Glutamatergic neuron (in vitro differentiated cells): ENCODE results near the gene FBXO7. TPM values are rescaled to one million over a fixed set of nuclear protein-coding genes. Genes with fewer than 3 reads are reported as not detected.

Experiments used
- DNase-seq: peaks from one replicate; pipeline ENCODE4 v3.0.0; 2022
- H3K27ac Mint-ChIP-seq: one replicate; pipeline ENCODE4 v1.8.0; 2020; ENCODE audit warnings: mild to moderate bottlenecking, mixed read lengths, inconsistent platforms; ENCODE audit not compliant: unreplicated experiment
- H3K27me3 Mint-ChIP-seq: one replicate; pipeline ENCODE4 v1.8.0; 2020; ENCODE audit warnings: mild to moderate bottlenecking, moderate library complexity, mixed read lengths, inconsistent platforms; ENCODE audit not compliant: unreplicated experiment
- H3K36me3 Mint-ChIP-seq: one replicate; pipeline ENCODE4 v1.8.0; 2020; ENCODE audit warnings: mild to moderate bottlenecking, mixed read lengths, inconsistent platforms; ENCODE audit not compliant: unreplicated experiment
- H3K4me1 Mint-ChIP-seq: one replicate; pipeline ENCODE4 v1.8.0; 2020; ENCODE audit warnings: mild to moderate bottlenecking, low read depth, mixed read lengths, inconsistent platforms; ENCODE audit not compliant: unreplicated experiment
- H3K4me3 Mint-ChIP-seq: one replicate; pipeline ENCODE4 v1.8.0; 2020; ENCODE audit warnings: mild to moderate bottlenecking, mixed read lengths, inconsistent platforms; ENCODE audit not compliant: unreplicated experiment
- H3K9me3 Mint-ChIP-seq: one replicate; pipeline ENCODE4 v1.8.0; 2020; ENCODE audit warnings: mild to moderate bottlenecking, moderate library complexity, mixed read lengths, inconsistent platforms; ENCODE audit not compliant: unreplicated experiment
- total RNA-seq: library from RNA; stranded (reverse); fragmentation: NEBNext Ultra II Directional; extraction: Animal tissue kit (Norgen Biotek cat#: 25700); gene quantifications from one replicate; pipeline ENCODE4 v1.2.1, GENCODE V29; 2021; ENCODE audit not compliant: unreplicated experiment
- TF ChIP-seq, protein P1 (sequence below): fragments of 200-600 bp; sonication (generic); IDR thresholded peaks from one replicate; pipeline ENCODE4 v1.5.0; 2021; ENCODE audit not compliant: partially characterized antibody, unreplicated experiment

FBXO7 gene
- total RNA-seq, 1 donor from 2014 or later, result 78.3 TPM

DNA sequence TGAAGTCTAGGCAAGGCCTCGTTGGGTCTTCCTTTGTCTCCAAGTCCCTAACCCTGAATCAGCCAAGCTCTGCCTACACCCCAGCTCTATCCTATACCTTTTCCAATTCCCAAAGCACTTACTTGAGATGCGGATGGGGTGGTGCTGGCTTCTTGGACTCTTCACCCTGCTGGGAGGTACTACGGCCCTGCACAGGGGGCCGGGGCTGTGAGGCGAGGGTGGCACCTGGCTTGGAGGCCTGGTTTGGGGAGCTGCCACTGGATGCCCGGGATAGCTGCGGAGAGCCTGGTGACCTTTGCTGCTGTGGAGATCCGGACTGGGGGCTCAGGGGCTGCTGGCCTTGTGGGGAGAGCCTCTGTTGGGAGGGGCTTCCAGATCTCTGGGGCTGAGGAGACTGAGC is 43.3 kb downstream of the FBXO7 start:
- Mint-ChIP-seq H3K4me3 (no peak overlapping the region), H3K27me3 (peaks cover 2% of the 10 kb centered on the region), H3K36me3 (peaks cover 14% of the 10 kb centered on the region), H3K4me1 (no peaks in the 10 kb centered on the region), H3K27ac (no peak overlapping the region), H3K9me3 (peaks cover 2% of the 10 kb centered on the region)
- DNase-seq, result no peak
- TF ChIP-seq, protein P1, sequence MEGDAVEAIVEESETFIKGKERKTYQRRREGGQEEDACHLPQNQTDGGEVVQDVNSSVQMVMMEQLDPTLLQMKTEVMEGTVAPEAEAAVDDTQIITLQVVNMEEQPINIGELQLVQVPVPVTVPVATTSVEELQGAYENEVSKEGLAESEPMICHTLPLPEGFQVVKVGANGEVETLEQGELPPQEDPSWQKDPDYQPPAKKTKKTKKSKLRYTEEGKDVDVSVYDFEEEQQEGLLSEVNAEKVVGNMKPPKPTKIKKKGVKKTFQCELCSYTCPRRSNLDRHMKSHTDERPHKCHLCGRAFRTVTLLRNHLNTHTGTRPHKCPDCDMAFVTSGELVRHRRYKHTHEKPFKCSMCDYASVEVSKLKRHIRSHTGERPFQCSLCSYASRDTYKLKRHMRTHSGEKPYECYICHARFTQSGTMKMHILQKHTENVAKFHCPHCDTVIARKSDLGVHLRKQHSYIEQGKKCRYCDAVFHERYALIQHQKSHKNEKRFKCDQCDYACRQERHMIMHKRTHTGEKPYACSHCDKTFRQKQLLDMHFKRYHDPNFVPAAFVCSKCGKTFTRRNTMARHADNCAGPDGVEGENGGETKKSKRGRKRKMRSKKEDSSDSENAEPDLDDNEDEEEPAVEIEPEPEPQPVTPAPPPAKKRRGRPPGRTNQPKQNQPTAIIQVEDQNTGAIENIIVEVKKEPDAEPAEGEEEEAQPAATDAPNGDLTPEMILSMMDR, result no peak

DNA sequence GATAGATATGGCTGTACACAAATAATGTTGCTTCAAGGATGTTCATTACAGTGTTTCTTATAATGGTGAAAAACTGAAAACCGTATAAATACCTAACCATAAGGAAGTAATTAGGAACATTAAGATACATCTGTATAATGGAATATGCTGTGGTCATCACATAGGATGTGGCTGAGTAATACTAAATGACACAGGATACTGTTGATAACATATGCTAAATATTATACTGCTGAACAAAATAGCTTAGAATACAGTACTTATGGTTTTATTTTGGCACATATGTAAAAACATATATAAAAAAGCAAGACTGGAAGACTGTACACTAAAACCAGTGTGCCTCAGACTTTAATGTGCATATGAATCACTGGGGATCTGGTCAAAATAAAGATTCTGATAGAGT is 43.8 kb downstream of the FBXO7 start:
- H3K36me3 Mint-ChIP-seq, result peaks cover 14% of the 10 kb centered on the region
- peaks cover 3% of the 10 kb centered on the region for H3K27me3 Mint-ChIP-seq
- DNase-seq, result no peak
- H3K27ac Mint-ChIP-seq, result no peak overlapping the region
- H3K4me3 Mint-ChIP-seq, result no peak overlapping the region
- no peaks in the 10 kb centered on the region for H3K4me1 Mint-ChIP-seq
- H3K9me3 Mint-ChIP-seq, result peaks cover 2% of the 10 kb centered on the region
- TF ChIP-seq, protein P1, result no peak

DNA sequence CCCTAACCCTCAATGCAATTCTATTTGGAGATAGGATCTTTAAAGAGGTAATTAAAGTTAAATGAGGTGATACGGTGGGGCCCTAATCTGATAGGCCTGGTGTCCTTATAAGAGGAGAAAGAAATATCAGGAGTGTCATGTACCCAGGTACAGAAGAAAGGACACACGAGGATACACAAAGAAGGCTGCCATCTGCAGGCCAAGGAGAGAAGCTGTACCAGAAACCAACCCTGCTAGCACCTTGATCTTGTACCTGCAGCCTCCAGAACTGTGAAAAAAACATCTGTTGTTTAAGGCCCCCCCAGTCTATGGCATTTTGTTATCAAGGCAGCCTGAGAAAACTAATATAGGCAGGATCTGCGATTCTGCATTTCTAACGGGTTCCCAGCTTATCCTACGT is 44.2 kb downstream of the FBXO7 start:
- H3K9me3 Mint-ChIP-seq, result peaks cover 2% of the 10 kb centered on the region
- TF ChIP-seq, protein P1, result no peak
- H3K36me3 Mint-ChIP-seq, result peaks cover 14% of the 10 kb centered on the region
- no peaks in the 10 kb centered on the region for H3K4me1 Mint-ChIP-seq
- H3K4me3 Mint-ChIP-seq, result no peak overlapping the region
- DNase-seq, result no peak
- peaks cover 2% of the 10 kb centered on the region for H3K27me3 Mint-ChIP-seq
- H3K27ac Mint-ChIP-seq, result no peak overlapping the region

DNA sequence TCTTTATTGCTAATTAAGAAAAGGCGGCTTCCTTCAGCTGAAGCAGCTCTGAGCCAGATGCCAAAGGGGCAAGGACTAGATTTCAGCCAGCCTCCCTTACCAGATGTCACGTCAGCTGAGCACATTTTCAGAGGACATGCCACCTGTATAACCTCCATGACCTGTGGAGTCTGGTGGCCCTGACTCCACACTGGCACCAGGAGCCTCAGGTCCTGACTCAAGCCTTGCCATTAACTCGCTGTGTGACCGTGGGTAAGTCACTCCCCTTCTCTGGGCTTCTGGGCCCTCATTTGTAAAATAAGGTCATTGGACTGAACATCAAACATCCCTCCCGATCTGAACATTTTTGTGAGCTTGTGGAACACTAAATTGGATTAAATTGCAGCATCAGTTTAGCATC is 46.0 kb downstream of the FBXO7 start:
- Mint-ChIP-seq H3K27ac (no peak overlapping the region), H3K4me1 (no peaks in the 10 kb centered on the region), H3K9me3 (peaks cover 2% of the 10 kb centered on the region), H3K27me3 (peaks cover 2% of the 10 kb centered on the region), H3K36me3 (peaks cover 18% of the 10 kb centered on the region), H3K4me3 (no peak overlapping the region)
- DNase-seq, result no peak
- TF ChIP-seq, protein P1, result no peak

DNA sequence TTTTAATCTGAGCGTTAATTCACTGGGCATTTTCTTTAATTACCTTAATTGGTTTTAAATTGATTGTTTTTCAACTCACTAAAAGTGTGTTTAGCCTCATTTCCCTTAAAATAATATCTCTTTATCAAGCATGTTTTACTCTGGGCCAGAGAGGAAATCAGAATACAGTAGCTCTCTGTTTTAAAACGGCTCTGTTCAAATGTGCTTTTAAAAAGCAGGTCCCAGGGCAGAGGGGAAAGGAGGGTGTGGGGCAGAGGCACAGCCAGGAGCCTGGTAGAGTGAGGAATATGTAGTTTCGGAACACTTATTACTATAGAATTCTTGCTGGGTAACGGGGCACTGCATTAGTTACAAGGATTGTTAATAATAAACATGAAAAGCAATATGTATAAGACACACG is 47.6 kb downstream of the FBXO7 start:
- H3K4me1 Mint-ChIP-seq, result no peaks in the 10 kb centered on the region
- H3K27me3 Mint-ChIP-seq, result peaks cover 2% of the 10 kb centered on the region
- peaks cover 18% of the 10 kb centered on the region for H3K36me3 Mint-ChIP-seq
- no peak overlapping the region for H3K27ac Mint-ChIP-seq
- no peak overlapping the region for H3K4me3 Mint-ChIP-seq
- H3K9me3 Mint-ChIP-seq, result peaks cover 2% of the 10 kb centered on the region
- no peak for DNase-seq
- TF ChIP-seq, protein P1, result no peak
